Panc1 (cell line): ENCODE measurements around the gene CNPY2.

Experiments used
- POLR2AphosphoS5 ChIP-seq: IDR thresholded peaks from 2 replicates; pipeline ENCODE4 v1.6.1; 2012; ENCODE audit warnings: mild to moderate bottlenecking, low read depth, low read length, moderate library complexity
- REST ChIP-seq, 2 experiments: IDR thresholded peaks; 2 replicates each; pipeline ENCODE4 v1.6.1; 2011 to 2012; ENCODE audit warnings: low read depth in 2 of 2, control low read depth in 1 of 2, low read length in 1 of 2, mild to moderate bottlenecking in 1 of 2, moderate library complexity in 1 of 2; ENCODE audit not compliant: insufficient read depth in 1 of 2
- TCF7L2 ChIP-seq: IDR thresholded peaks from 2 replicates; pipeline ENCODE4 v1.6.1; 2011; ENCODE audit warnings: mild to moderate bottlenecking, low read depth, low read length, inconsistent platforms
- TF ChIP-seq, protein P1 (sequence below): fragments of 450-650 bp; IDR thresholded peaks from 2 replicates; pipeline ENCODE4 v1.5.1; 2017; ENCODE audit warnings: mild to moderate bottlenecking

DNA sequence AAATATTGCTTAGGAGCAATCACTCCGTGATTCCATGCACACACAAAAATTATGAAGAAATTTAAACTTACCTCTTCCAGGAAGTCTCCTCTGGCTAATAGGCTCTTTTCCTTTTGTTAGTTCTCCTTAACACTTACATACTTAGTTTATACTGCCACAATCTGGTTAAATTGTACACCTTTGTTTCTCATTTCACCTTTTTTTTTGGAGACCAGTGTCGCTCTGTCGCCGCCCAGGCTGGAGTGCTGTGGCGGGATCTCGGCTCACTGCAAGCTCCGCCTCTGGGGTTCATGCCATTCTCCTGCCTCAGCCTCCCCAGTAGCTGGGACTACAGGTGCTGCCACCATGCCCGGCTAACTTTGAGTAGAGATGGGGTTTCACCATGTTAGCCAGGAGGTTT is 55.4 kb downstream of the CNPY2 start:
- TF ChIP-seq TCF7L2: no peak
- TF ChIP-seq, protein P1, sequence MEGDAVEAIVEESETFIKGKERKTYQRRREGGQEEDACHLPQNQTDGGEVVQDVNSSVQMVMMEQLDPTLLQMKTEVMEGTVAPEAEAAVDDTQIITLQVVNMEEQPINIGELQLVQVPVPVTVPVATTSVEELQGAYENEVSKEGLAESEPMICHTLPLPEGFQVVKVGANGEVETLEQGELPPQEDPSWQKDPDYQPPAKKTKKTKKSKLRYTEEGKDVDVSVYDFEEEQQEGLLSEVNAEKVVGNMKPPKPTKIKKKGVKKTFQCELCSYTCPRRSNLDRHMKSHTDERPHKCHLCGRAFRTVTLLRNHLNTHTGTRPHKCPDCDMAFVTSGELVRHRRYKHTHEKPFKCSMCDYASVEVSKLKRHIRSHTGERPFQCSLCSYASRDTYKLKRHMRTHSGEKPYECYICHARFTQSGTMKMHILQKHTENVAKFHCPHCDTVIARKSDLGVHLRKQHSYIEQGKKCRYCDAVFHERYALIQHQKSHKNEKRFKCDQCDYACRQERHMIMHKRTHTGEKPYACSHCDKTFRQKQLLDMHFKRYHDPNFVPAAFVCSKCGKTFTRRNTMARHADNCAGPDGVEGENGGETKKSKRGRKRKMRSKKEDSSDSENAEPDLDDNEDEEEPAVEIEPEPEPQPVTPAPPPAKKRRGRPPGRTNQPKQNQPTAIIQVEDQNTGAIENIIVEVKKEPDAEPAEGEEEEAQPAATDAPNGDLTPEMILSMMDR: no peak
- no peak for TF ChIP-seq REST (IDR thresholded peaks at IDR 0.05; ENCODE audit: insufficient read depth in 1 of 2, low read depth in 2 of 2, low read length in 1 of 2)
- TF ChIP-seq POLR2AphosphoS5: no peak
